ENCODE data around the gene CELF1.

DNA sequence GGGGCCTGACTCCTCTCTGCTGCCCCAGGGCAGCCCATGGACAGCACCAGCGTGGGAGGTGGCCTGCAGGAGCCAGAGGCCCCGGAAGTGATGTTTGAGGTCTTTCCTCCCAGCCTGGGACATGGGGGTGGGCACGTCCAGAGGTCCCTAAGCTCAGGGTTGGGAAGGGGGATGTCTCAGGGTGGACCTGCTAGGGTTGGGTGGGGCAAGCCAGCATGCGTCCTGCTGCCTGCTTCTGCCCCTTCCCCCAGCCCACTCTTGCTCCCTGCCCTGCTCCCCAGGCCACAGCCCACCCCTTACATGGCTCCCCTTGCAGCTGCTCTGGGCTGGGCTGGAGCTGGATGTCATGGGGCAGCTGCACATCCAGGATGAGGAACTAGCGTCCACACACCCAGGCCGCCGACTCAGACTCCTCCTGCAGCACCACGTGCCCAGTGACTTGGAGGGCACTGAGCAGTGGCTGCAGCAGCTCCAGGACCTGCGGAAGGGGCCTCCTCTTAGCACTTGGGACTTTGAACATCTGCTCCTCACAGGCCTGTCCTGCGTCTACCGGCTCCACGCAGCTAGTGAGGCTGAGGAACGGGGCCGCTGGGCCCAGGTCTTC, 34.9 kb upstream of the CELF1 start:
- TF ChIP-seq, protein P1, sequence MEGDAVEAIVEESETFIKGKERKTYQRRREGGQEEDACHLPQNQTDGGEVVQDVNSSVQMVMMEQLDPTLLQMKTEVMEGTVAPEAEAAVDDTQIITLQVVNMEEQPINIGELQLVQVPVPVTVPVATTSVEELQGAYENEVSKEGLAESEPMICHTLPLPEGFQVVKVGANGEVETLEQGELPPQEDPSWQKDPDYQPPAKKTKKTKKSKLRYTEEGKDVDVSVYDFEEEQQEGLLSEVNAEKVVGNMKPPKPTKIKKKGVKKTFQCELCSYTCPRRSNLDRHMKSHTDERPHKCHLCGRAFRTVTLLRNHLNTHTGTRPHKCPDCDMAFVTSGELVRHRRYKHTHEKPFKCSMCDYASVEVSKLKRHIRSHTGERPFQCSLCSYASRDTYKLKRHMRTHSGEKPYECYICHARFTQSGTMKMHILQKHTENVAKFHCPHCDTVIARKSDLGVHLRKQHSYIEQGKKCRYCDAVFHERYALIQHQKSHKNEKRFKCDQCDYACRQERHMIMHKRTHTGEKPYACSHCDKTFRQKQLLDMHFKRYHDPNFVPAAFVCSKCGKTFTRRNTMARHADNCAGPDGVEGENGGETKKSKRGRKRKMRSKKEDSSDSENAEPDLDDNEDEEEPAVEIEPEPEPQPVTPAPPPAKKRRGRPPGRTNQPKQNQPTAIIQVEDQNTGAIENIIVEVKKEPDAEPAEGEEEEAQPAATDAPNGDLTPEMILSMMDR (IDR thresholded peaks at IDR 0.05; ENCODE audit: low read length): no peak
- no peak for TF ChIP-seq EZH2phosphoT487 (IDR thresholded peaks at IDR 0.05; ENCODE audit: low read length)

All from MM.1S (cell line).